Measurements from ENCODE around the gene CDC42EP4. TPM values are rescaled to one million over a fixed set of nuclear protein-coding genes. Genes with fewer than 3 reads are reported as not detected.

CDC42EP4 gene
- total and polyA plus RNA-seq, 10 of the 15 experiments (the other 5 are each of a cell fraction or from before 2014, with no cell fraction given), result 0.05 to 7.1 (median 2.7) TPM

- TF ChIP-seq ZNF592 (IDR thresholded peaks at IDR 0.05) (no peak), CHD1 (IDR thresholded peaks at IDR 0.05; ENCODE audit: low read depth, low read length) (no peak), IKZF2 (IDR thresholded peaks at IDR 0.05) (no peak), SKIL (IDR thresholded peaks at IDR 0.05; ENCODE audit: low read depth, poor library complexity, severe bottlenecking) (no peak), STAT3 (IDR thresholded peaks at IDR 0.05; ENCODE audit: low read depth, low read length) (no peak), ZBED1 (IDR thresholded peaks at IDR 0.05; ENCODE audit: borderline replicate concordance) (no peak), MTA2 (IDR thresholded peaks at IDR 0.05; ENCODE audit: low read depth) (no peak), HDAC2 (IDR thresholded peaks at IDR 0.05) (no peak)
Observed at GRCh38 chr17:73354423-73355284, 42.9 kb upstream of the CDC42EP4 start (continued).

Measured in GM12878 (cell line).